Stimulated activated CD4-positive, alpha-beta T cell treated with anti-CD3 and anti-CD28 coated beads, Interleukin-4, amount 100 ng/mL, for 48 hours (primary cell): Measurements from ENCODE around the gene URB1.

Source experiments
- DNase-seq, 2 donors: peaks; one replicate each; pipeline ENCODE4 v3.0.0-alpha.2; 2020; ENCODE audit warnings: low read depth in 2 of 2

Gene URB1

DNA sequence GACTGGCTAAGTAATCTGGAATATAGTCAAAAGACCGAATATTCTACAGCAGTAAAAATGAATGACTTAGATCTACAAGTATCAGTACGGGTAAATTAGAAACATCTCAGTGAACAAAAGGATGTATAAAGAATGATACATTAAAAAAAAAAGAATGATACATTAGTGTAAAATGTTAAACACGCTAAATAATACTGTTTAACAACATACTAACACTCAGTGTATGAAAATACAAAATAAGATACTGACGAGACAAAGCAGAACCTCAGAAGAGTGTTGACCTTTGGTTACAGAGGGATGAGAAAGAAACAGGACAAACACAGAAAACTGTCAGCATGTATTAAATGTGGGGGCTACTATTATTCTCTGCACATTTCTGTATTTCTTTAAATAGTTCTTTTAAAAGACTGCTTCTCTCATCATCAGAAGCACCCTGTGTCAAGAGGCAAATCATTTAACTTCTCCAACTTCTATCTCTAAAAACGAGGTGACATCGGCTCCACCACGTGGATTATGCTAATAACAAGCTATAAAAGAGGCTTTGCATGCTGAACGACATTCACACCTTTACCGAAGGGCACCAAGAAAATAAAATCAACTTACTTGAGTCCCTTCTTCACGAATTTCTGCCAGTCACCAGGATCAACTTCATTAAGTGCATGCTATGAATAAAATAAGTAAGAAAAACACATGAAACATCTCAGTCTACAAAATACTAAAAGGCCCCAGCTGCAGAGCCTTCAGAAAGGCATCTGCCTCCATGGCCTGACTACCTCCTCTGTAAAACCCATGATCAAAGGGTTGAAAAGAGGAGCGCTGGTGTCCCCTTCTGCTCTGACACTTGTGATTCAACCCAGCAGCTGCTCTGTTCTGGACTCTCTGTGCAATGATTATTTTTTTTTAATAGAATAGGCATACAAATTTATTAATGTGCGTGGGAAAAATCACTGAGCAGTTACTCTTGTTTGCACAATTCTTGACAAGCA lies 51.7 kb downstream of the URB1 start:
- no peak for DNase-seq

DNA sequence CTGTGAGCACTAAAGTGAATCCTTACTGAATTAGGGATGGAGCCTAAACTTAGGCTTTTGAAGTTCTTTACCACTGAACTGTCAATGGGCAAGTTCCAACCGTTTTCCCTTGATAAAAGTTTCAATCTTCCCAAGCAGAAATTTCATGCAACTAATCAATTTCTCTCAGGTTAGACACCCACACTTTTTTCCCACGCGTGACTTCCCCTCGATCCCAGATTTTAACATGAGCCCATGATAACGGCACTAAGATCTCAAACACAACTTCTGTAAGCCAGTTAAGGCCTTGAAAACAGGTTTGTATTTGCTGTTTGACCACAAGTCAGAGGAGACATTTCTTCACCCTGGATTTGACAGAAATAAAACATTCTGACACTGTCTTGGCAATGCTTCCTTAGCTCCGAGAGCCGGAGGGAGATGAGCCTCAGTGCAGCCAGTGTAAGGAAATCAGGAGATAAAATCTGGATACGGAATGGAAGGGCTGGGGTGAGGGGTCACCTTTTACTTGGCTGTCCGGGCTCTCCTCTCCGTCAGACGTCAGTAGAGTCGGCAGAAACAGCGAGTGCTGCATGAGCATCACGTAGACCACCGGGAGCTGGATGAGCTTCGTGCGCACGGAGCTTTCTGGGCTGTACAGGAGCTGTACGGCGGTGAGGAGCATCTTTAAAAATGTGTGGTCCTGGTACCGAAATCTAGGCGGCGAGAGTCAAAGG lies 54.4 kb downstream of the URB1 start:
- no peak for DNase-seq

DNA sequence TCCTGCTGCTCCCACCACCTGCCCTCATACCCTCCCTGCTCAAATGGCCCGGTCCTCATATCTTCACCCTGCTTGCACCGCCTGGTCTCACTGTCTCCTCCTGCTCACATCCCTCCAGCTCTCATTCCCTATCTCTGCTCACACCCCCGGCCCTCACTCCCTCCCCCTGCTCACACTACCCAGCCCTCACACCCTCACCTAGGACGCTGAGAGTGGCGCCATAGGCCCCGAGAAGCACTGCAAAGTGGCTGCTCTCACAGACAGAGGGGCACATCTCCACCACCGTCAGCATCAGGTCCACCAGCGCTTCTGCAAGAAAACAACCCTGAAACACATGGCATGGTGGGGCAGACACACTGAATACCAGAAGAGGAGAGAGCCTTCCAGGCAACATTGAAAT lies 55.6 kb downstream of the URB1 start:
- no peak for DNase-seq

DNA sequence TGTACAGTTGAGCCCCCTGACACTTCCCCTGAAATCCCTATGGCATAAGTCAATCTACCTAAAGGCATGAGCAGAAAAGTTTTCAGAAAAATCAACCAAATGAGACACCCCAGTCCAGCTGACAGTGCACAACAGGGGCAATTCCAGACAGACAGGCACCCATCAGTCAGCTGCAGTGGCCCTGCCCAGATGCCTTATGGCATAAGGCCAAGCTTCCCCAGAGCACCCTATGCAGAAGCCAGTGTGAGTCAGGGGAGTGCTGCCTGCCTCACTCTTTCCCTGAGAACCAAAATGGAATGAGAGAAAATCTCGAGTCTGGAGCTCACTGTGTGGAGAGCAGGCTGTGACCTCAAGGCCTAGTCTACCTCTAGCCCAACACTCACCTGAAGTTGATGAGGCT lies 56.1 kb downstream of the URB1 start:
- no peak for DNase-seq

- no peak for DNase-seq
These were observed 56.9 kb downstream of the URB1 start for GRCh38 chr21:32335601-32336575.

- no peak for DNase-seq
These were observed 57.8 kb downstream of the URB1 start for GRCh38 chr21:32334980-32335531.

DNA sequence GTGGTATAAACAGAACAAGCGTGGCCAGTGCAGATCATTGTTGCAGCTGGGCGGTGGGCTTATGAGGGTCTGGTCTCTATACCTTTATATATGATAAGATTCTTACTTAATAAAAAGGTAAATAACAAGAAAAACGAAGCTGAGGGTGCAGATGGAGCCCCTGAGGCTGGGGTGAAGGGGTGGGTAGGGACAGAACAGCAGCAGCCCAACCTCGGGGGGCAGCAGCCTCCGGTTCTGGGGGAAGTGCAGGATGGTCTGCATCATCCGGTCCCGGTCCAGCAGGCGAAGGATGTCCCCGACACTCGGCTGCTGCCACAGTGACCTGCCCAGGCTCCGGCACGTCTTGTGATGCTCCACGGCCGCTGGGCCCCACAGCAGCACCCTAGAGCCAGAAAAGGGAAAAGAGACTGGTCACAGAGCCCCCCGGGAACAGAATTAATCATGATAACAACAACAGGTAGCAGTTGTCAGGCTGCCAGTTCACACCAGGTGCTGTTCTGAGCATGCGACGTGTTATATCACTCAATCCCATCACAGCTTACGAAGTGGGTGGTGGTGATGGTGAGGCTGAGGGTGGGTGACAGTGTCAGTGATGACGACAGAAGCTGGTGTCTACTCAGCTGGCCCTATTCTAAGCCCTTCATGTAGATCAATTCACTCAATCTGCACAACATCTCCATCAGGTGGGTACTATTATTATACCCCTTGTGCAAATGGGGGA lies 58.7 kb downstream of the URB1 start:
- DNase-seq, result no peak

- no peak for DNase-seq
These were observed 60.3 kb downstream of the URB1 start for GRCh38 chr21:32332463-32332951.

GRCh38 chr21:32331444-32332305 lies 61.1 kb downstream of the URB1 start:
- no peak for DNase-seq

DNA sequence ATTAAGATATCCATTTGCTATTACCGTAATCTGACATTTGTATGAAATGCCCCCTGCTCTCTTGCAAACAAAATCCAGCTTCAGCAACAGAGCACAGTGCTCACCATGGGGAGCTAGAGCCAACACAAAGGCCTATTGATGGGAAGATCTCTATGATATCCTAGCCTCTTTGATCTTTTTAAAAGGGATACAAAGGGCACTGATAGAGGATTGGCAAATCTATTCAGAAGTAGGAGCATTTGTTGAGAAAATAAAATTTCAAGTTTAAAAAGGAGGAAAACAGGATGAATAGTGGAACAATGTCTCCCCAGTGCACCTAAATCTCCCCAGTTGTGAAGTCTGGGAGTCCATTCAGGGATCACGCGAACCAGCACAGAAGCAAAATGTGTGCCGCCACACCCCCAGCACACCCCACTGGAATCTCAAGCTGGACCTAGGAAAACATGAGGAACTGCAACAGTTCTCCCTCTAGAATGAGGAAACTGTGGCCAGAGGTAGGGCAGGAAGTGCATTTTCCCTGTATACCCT lies 62.0 kb downstream of the URB1 start:
- no peak for DNase-seq

DNA sequence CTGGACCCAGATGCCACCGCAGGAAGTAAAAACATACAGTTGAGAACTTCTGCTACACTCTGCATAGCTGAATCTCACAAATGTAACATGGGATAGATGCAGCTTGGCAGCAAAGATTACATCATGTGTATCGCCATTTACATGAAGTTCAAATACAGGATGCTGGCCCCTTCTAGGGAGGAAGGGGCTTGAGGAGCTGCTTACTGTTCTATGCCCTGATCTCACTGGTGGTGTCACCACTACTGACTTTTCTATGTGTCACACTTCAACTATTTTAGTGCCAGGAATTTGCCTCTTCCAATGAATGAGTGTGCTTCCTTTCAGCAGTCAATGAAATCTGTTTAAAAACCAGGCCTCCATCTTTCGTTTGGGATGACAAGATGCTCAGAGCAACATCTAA lies 63.0 kb downstream of the URB1 start:
- DNase-seq, result no peak

DNA sequence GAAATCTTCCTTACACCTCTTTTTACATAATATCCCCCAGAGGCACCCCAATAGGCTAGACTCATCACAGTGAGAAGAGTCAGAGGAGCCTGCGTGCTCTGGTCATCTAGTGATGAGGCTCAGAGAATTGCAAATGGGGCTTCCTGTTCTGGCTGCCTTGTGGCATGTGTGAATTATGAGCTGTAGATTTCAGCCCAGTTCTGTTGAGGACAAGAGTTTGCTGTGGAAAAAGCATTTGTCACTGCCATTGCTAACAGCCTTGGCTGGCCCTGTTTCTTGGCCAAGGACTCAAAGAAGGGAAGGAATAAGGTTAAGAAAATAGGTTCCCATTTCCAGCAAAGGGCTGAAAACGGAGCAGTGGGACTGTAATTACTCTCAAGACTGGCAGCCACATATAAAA lies 63.5 kb downstream of the URB1 start:
- no peak for DNase-seq

DNA sequence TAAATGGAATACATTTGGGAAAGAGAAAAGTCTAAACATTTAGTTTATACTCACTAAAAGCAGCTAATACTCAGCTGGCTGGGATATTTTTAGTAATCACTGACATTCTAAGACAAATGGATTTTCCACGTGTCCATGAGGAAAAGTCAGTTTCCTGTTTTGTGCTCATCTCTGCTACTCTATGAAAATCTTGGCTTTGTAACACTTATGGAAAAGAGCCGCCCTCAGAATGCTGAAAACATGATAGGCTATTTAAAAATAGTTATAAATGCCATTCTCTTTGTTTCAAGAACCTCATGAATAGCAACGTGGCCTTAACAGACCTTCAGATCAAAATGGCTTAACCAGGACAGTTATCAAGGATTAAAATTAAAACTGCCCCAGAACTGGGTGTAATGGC lies 64.2 kb downstream of the URB1 start:
- DNase-seq, result no peak

GRCh38 chr21:32325706-32326105 lies 67.1 kb downstream of the URB1 start:
- no peak for DNase-seq

DNA sequence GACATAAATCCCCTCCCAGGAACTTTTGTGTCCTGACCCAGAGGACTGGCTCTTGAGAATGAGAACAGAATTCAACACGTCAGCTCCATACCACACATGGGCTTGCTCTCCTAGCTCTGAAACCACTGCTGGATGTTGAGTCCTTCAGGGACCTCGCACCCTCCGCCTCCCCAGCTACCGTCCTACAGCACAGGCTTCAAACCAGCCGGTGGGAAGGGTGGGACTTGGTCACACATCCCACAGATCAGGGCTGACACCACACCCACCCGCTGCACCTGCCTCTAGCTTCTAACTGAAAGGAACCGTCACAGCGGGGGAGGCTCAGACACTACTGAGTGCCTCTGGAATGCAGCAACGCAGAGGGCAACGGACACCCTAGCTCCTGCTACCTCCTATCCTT lies 70.1 kb downstream of the URB1 start:
- no peak for DNase-seq

GRCh38 chr21:32322103-32322502 lies 70.7 kb downstream of the URB1 start:
- DNase-seq, result no peak

- no peak for DNase-seq
These were observed 71.3 kb downstream of the URB1 start for GRCh38 chr21:32321480-32321879.

DNA sequence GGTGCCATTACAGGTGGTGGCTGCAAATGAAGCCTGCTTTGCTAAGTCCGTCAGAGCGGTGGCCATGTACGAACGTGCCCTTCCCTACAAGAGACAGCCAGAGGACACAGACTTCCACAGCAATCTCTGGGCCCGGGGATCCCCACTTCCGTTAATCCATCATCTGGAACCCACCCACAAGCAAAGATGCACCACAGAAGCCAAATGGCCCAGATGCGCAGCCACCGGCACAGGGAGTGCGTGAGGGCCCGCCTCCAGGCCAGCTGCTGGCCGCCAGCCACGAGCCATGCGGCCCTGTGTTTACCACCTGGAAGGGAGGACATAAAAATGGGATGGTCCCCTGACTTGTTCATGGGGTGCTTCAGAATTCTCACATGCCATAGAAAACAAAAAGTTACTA lies 72.1 kb downstream of the URB1 start:
- no peak for DNase-seq

GRCh38 chr21:32320059-32320458 lies 72.8 kb downstream of the URB1 start:
- no peak for DNase-seq
